MM.1S (cell line): ENCODE measurements around the gene SUPT3H.

Experiments
- CTCF ChIP-seq: fragments of 300-600 bp; sonication (generic); IDR thresholded peaks from 2 replicates; pipeline ENCODE4 v1.5.1; 2016; ENCODE audit warnings: antibody characterized with exemption, low read length, mixed read lengths
- EZH2 ChIP-seq: fragments of 300-600 bp; sonication (generic); optimal IDR thresholded peaks from 2 replicates; pipeline ENCODE3; 2017; ENCODE audit warnings: low read depth, mild to moderate bottlenecking, antibody characterized with exemption, low read length, mixed read lengths

- no peak for TF ChIP-seq CTCF
- TF ChIP-seq EZH2, result no peak
Measured at GRCh38 chr6:45353654-45354053, 24.1 kb downstream of the SUPT3H start.
